Measurements from ENCODE around the gene SLC37A1. TPM values are rescaled to one million over a fixed set of nuclear protein-coding genes. Genes with fewer than 3 reads are reported as not detected.

The SLC37A1 gene
- total RNA-seq, 4 donors from 2014 or later, result 2.3 to 8.8 (median 6.3) TPM

DNA sequence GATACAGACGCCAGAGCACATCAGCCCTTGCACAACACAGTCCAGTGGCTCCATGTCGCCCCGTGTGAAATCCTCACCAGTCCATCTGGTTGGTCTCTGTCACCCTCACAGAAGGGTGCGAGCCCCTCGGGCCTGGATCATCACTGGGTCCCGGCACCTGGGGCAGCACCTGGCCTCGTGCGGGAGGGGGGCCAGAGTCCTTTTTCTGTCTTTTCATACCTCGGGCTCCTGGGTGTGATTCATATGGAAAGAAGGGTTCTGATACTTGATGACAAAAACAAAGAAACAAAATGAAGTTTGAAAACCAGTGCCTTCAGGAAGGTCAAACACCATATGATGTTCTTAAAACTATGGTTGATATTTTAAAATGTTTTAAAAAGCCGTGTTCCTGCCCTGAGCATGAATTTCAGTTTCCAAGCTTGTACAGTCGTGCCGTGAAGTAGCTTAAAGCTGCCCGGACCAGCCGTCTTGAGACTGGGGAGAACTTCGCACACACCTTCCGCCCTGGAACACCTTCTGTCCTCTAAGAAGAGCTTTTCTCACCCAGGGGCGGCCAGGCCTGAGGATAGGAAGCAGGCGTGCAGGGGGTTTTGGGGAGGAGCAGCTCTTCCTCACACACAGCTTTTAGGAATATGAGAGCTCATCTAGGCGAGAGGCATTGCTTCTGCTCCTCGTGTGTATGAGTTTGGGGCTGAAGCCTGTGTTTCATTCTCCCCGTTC is 35.2 kb downstream of the SLC37A1 start:
- H3K4me1 ChIP-seq, result no peaks in the 10 kb centered on the region
- H3K4me3 ChIP-seq, result no peak overlapping the region
- TF ChIP-seq, protein P1, sequence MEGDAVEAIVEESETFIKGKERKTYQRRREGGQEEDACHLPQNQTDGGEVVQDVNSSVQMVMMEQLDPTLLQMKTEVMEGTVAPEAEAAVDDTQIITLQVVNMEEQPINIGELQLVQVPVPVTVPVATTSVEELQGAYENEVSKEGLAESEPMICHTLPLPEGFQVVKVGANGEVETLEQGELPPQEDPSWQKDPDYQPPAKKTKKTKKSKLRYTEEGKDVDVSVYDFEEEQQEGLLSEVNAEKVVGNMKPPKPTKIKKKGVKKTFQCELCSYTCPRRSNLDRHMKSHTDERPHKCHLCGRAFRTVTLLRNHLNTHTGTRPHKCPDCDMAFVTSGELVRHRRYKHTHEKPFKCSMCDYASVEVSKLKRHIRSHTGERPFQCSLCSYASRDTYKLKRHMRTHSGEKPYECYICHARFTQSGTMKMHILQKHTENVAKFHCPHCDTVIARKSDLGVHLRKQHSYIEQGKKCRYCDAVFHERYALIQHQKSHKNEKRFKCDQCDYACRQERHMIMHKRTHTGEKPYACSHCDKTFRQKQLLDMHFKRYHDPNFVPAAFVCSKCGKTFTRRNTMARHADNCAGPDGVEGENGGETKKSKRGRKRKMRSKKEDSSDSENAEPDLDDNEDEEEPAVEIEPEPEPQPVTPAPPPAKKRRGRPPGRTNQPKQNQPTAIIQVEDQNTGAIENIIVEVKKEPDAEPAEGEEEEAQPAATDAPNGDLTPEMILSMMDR (IDR thresholded peaks at IDR 0.05), result no peak
- no peak for TF ChIP-seq POLR2A (IDR thresholded peaks at IDR 0.05)
- DNase-seq, result no peak
- intact Hi-C loops (cut with DNase I; ENCODE audit: low total_unique reads), result no loop called here
- H3K36me3 ChIP-seq, result no peaks in the 10 kb centered on the region
- no peak overlapping the region for H3K27ac ChIP-seq
- no peaks in the 10 kb centered on the region for H3K27me3 ChIP-seq
- no peaks in the 10 kb centered on the region for H3K9me3 ChIP-seq

DNA sequence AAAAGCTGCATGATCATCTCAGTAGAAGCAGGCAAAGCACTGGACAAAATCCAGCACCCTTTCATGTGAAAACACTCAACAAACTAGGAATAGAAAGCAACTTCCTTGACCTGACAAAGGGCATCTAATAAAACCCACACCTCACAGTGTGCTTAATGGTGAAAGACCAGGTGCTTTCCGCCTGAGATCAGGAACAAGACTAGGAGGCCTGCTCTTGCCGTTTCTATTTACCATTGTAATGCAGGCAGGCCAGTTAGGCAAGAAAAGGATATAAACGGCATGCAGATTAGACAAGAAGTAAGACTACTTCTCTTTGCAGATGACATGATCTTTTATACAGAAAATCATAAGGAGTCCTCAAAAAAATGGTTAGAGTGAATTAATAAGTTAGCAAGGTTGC is 37.2 kb downstream of the SLC37A1 start:
- no peak for DNase-seq
- intact Hi-C loops (cut with DNase I; ENCODE audit: low total_unique reads), result no loop called here
- Histone ChIP-seq H3K9me3 (no peaks in the 10 kb centered on the region), H3K27me3 (no peaks in the 10 kb centered on the region), H3K27ac (no peak overlapping the region), H3K4me3 (no peak overlapping the region), H3K36me3 (no peaks in the 10 kb centered on the region), H3K4me1 (no peaks in the 10 kb centered on the region)
- no peak for TF ChIP-seq POLR2A (IDR thresholded peaks at IDR 0.05)
- TF ChIP-seq, protein P1 (IDR thresholded peaks at IDR 0.05), result no peak

DNA sequence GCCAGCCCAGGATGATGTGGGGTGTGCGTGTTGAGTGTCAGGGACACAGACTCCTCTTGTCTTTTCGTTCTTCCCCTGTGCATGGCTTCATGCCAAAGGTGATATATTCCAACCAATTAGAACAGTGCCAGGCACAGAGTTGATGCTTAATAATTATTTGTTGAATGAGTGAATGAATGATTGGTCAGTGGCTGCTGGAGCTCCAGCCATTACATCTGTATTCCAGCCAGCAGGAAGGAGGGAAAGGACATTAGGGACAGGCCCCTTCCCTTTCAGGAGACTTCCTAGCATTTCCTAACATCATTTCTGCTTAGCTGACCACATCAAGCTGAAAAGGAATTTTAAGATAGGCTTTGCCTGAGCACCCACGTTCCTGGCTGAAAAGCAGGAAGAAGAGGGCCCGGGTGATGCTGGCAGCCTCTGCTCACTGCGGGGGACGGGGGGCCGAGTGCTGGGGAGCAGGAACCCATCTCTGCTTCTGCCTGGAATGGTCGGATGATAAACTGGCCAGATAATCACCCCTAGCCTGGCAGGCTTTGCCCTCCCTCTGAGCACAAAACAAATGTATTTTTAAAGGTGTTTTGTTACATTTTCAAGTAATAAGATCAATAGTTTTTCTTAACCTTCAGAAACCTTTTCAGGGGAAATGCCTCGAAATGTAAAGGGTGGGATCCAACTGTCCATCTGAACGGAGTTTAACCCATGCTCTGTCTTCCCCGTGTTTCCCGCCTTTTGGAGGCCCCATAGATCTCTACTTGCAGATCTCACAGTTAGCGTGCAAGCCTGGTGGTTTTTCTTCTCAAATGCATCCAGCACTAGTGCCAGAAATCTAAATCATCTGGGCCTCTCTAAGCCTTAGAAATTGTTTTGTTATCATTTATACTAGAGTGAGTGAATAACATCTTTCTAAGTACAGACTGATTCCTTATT is 39.0 kb downstream of the SLC37A1 start:
- Histone ChIP-seq H3K27ac (no peak overlapping the region), H3K36me3 (no peaks in the 10 kb centered on the region)
- TF ChIP-seq, protein P1 (IDR thresholded peaks at IDR 0.05), result no peak
- no peak for TF ChIP-seq POLR2A (IDR thresholded peaks at IDR 0.05)

DNA sequence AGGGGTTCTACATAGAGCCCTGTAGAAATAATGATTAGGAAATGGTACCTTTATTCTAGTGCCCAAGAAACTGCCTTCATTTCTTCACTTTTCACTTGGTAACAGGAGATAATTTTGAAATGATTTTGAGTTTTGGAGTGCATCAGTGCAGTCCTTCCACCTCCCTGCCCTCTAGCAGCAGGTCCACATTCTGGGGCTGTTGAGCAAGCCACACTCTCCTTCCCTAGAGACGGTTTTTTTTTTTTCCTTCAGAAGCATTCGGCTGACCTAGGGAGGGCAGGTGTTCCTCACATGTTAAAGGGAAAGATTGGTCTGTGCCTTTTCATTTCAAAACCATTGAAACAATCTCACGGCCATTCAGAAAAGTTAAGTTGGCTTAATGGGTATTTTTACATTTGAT is 39.8 kb downstream of the SLC37A1 start:
- H3K4me3 ChIP-seq, result no peak overlapping the region
- intact Hi-C loops (cut with DNase I; ENCODE audit: low total_unique reads), result no loop called here
- no peaks in the 10 kb centered on the region for H3K36me3 ChIP-seq
- no peak overlapping the region for H3K27ac ChIP-seq
- TF ChIP-seq, protein P1 (IDR thresholded peaks at IDR 0.05), result no peak
- no peak for TF ChIP-seq POLR2A (IDR thresholded peaks at IDR 0.05)
- DNase-seq, result no peak
- H3K4me1 ChIP-seq, result no peaks in the 10 kb centered on the region
- H3K9me3 ChIP-seq, result no peaks in the 10 kb centered on the region
- no peaks in the 10 kb centered on the region for H3K27me3 ChIP-seq

More for the DNA sequence above, 39.0 kb downstream of the SLC37A1 start:
- Histone ChIP-seq H3K9me3 (no peaks in the 10 kb centered on the region), H3K4me3 (no peak overlapping the region), H3K27me3 (no peaks in the 10 kb centered on the region), H3K4me1 (no peaks in the 10 kb centered on the region)
- intact Hi-C loops (cut with DNase I; ENCODE audit: low total_unique reads), result no loop called here
- DNase-seq, result no peak

Data from uterus (tissue), 4 donors.